ENCODE measurements around the gene BMERB1.
A peak's percentile ranks its signal among the peaks of the same experiment; 100 is the strongest.
"Not testable (repeated sequence)": the region's sequence is repeated elsewhere in the genome, so short reads cannot be mapped to it uniquely, and the experiment has no call there.

The BMERB1 gene

DNA sequence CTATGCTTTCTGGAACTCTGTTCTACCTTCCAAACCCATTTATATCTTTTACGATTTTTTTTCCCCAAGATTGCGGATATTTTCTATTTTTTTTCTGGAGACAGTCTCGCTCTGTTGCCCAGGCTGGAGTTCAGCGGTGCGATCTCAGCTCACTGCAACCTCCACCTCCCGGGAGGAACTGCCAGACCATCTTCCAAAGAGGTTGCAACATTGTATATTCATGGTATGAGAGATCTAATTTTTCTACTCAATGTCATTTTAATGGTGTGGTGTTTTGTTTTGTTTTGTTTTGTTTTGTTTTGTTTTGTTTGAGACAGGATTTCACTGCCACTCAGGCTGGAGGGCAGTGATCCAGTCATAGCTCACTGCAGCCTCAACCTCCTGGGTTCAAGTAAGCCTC lies 8.5 kb upstream of the BMERB1 start:
- DNase-seq (ENCODE audit: low spot score), result no peak

DNA sequence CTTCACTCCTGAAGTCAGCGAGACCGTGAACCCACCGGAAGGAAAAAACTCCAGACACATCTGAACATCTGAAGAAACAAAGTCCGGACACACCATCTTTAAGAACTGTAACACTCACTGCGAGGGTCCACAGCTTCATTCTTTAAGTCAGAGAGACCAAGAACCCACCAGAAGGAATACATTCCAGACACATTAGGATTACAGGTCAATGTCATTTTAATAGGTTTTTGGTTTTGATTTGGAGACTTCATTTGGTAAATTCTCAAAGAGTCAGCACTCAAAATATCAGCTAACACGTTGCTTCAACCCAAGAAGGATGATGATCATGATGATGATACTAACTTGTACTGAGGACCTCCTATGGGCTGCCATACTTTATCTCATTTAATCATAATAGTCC lies 7.6 kb upstream of the BMERB1 start:
- DNase-seq (ENCODE audit: low spot score), result no peak

DNA sequence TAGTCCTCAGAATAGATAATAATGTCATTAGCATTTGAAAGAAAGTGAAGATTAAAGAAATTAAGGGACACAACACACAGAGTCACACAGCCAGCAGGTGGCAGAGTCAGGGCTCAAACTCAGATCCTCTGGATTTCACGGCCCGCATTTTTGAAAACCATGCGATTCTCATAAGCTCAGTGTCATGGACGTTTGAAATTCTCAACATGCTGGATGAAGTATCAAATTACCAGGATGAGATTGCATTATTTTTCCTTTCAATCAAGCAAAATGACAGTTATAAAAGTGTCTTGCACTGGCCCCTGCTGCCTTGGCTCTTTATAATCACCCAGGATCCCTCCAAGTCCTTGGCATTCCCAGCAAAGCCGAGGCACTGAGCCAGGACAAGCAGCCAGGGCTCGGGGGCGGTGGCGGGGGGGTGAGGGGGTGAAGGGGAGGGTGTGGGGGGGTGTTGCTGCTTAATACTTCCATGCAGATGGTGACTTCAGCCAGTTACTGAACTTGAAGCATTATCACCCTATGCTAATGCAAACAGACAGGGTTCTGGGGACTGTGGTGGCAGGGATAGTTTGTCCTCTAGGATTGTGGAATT lies 6.6 kb upstream of the BMERB1 start:
- peak; percentile 74 for DNase-seq (ENCODE audit: low spot score)

DNA sequence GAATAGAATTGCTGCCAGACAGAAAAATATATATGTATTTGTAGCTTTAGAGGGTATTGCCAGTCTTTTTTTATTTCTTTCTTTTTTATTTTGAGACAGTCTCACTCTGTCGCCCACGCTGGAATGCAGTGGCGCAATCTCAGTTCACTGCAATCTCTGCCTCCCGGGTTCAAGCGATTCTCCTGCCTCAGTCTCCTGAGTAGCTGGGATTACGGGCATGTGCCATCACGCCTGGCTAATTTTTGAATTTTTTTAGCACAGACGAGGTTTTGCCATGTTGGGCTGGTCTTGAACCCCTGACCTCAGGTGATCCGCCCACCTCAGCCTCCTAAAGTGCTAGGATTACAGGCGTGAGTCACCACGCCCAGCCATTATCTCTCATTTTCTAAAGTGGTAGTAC lies 3.5 kb upstream of the BMERB1 start:
- not testable (repeated sequence) for DNase-seq (ENCODE audit: low spot score)

DNA sequence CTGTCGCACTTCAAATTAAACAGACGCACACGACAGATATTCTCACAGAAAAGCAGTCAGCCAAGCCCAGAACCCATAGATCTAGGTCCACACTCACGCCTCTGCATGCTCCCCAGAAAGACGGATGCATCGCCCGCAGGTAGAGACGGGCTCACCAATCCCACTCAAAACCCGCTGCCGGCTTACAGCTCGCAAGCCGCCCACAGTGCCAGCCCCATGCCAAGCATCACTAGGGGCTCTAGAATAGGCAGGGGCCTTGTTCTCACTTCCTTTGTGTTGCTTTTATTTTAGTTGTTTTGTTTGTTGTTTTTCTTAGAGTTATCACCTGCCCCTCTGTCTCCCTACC lies 336 bp upstream of the BMERB1 start:
- DNase-seq (ENCODE audit: low spot score), result no peak

DNA sequence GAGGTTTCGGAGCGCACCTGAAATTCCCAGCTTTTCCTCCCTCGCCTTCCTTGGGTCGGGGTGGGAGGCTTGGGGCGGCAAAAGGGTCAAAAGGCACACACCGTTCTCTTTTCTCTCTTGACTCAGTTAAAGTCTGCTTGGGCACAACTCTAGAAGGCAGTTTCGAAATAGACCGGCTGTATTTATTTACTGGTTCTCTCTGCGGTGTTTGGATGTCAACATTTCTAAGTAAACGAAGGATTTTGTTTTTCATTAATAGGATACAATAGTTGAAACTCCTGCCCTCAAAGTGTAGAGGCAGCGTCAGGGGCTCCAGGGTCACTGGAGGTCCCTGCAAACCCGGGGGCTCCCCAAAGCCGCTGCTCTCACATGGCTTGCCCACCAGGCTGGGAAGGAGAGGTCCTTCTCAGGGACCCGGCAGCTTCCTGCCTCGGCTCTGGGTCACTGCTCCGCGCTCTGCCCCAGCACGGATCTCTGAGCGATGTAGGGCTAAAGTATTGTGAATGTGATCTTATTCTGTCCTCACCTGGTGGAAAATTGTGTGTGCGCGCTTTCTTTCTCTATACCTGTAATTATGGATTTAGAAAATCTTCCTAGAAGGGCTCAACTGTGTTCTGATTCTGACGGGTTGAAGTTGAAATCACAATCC lies 952 bp downstream of the BMERB1 start:
- no peak for DNase-seq (ENCODE audit: low spot score)

DNA sequence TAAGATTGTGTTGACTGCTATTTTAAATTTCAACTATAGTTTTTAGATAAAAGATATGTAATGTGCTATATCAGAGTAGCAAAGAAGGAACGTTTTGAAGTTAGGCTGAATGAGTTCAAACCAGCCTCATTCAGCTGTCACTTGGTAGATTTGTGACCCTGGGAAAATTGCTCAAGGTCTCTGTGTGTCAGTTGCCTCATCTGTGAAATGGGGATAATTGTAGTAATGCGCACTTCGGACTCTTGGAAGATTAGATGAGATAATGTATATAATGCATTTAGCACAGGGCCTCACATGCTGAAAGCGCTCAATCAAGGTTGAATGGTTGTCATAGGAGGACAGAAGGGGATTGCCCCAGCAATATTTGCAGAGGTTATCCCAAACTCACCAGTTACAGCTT lies 4.7 kb downstream of the BMERB1 start:
- no peak for DNase-seq (ENCODE audit: low spot score)

DNA sequence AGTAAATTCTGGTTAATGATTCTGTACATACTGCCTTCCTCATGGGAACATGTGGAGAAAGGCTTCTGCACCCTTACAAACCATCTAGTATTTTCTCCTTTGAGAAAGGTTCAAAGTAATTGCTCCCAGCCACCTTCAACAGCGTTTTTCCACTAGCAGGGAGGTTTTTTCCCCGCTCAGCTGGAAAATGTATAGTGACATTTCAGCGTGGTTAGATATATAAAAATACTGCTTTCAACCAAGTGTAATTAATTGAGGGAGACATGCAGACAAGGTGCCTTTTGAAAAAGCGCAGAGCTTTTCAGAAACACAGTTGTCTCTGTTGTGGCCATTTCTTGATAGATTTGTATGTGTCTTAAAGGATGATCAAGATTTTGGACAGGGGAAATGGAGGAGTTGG lies 5.1 kb downstream of the BMERB1 start:
- DNase-seq (ENCODE audit: low spot score), result no peak

DNA sequence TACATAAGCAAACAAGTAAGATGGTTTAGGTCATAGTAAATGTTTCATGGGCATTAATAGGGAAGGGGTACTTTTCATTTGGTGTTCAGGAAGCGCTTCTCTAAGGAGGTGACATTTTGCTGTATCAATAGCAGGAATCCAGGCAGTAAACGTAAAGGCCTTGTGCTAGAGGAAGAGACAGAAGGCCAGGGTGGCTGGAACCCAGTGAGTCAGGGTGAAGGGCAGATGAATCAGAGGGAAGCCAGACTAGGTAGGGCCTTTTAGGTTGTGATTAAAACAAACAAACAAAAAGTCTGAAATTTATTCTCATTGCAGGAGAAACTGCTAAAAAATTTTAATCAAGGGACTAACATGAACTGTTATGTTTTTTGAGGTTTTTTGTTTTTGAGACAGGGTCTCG lies 6.5 kb downstream of the BMERB1 start:
- DNase-seq (ENCODE audit: low spot score), result no peak

DNA sequence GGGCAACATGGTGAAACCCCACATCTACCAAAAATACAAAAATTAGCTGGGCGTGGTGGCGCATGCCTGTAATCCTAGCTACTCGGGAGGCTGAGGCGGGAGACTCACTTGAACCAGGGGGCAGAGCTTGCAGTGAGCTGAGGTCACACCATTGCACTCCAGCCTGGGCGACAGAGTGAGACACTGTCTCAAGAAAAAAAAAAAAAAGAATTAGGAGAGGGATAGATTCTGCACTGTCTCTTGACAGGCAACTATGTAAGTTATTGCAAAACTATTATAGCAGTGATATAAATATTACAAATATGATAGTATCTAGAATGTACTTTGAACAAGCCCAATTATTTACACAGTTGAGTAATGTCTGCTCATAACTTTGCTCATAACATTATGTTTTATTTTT lies 7.8 kb downstream of the BMERB1 start:
- not testable (repeated sequence) for DNase-seq (ENCODE audit: low spot score)

DNA sequence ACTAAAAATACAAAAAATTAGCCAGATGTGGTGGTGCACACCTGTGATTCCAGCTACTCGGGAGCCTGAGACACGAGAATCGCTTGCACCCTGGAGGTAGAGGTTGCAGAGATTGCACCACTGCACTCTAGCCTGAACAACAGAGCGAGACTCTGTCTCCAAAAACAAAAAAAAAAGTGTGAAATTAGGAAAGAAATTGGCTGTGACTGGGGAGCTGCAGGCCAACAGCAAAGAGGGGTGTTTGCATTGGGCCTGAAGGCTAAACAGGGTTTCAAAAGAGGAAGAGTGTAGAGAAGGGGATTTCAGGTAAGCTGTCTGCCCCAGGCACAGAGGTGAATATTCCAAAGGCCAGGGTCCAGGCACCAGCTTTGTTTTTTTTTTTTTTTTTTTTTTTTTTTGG lies 9.4 kb downstream of the BMERB1 start:
- DNase-seq (ENCODE audit: low spot score), result no peak

DNA sequence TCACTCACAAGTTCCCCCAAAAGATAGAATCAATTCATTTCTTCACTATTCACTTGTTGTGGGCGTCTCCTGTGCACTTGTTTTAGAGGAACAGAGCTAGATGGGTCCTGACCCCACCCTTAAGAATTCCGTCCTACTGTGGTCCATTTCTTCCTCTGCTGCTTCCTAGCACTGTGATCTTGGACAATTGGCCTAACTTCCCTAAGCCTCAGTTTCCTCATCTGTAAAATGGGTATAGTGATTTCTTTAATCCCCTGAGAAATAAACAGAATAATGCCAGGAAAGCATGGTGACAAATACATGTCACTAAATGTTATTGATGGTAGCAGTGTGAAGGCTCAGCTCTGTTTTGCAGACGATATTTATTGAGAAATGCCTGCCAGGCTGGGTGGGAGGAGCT lies 9.9 kb downstream of the BMERB1 start:
- DNase-seq (ENCODE audit: low spot score), result no peak

DNA sequence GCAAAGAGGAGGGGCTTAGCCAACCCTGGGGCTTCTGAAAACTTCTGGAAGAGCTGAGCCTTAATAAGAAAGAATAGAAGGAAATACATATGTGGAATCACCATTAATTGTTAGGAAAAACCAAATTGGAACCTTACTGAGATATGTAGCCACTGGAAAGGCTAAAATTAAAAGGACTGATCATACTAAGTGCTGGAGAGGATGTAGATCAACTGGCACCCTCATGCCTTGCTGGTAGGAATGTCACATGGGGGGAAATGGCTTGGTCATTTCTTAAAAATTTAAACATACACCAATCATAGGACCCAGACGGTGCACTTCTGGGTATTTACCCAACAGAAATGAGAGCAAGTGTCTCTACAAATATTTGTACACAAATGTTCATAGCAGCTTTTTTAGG lies 11.1 kb downstream of the BMERB1 start:
- no peak for DNase-seq (ENCODE audit: low spot score)

DNA sequence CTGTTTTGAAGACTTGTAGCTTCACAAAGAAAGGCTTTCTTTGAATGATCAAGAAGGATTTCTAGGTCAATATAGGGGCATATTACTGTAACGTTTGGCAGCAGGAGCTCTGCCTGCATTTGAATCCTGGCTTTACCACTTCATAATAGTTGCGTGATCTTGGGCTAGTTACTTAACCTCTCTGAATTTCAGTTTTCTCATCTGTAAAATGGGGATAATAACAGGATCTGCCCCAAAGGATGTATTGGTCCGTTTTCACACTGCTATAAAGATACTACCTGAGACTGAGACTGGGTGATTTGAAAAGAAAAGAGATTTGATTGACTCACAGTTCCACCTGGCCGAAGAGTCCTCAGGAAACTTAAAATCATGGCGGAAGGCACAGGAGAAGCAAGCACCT lies 12.5 kb downstream of the BMERB1 start:
- DNase-seq (ENCODE audit: low spot score), result no peak

DNA sequence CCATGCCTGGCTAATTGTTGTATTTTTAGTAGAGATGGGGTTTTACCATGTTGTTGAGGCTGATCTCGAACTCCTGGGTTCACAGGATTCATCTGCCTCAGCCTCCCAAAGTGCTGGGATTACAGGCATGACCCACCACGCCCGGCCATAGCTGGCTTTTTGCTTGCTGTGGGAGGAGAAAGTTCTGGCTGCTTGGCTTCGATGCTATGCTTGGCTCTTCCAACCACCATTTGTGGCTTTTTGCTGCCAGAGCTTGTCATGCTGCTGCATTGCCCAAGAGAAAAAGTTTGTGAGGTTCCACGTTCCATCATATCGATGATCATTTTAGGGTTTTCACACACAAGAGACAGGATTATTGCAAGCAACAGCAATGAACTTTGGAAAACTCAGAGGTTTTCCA lies 16.2 kb downstream of the BMERB1 start:
- DNase-seq (ENCODE audit: low spot score), result no peak

DNA sequence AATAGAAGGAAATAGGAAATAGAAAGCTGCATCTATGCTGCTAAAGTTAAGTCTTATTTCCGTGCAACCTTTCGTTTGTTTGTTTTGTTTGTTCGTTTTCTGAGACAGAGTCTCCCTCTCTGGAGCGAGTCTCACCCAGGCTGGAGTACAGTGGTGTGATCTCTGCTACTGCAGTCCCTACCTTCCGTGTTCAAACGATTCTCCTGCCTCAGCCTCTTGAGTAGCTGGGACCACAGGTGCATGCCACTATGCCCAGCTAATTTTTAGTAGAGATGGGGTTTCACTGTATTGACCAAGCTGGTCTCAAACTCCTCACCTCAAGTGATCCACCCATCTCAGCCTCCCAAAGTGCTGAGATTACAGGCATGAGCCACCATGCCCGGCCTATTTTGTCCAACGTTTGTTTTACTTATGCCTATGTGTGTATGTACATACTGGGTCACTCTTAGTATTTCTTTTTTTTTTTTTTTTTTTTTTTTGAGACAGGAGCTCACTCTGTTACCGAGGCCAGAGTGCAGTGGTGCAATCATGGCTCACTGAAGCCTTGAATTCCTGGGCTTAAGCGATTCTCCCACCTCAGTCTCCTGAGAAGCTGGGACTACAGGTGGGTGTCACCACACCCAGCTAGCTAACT lies 16.8 kb downstream of the BMERB1 start:
- DNase-seq (ENCODE audit: low spot score), result no peak

DNA sequence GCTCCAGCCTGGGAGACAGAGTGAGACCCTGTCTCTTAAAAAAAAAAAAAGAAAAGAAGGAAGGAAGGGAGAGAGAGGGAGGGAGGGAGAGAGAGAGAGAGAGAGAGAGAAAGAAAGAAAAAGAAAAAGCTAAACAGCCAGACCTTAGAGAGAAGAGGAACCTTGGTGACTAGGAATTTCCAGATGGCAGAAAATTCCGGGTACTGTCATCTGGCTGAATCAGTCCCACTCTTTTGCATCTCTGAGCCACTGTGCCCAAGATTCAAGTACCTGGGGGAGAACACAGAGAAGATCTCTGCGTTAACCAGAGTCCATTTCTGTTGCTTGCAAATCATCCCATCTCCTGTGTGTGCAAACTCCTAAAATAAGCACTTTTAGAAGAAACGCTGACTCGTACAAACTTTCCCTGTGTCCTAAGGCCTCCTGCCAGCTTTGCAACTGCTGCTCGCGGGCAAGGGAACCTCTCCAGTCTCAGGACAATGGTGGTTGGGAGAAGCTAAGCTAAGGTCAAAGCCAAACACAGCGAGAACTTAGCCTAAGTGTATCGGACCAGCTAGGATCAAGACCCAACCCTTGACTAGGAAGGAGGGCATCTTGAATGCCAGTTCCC lies 18.0 kb downstream of the BMERB1 start:
- no peak for DNase-seq (ENCODE audit: low spot score)

DNA sequence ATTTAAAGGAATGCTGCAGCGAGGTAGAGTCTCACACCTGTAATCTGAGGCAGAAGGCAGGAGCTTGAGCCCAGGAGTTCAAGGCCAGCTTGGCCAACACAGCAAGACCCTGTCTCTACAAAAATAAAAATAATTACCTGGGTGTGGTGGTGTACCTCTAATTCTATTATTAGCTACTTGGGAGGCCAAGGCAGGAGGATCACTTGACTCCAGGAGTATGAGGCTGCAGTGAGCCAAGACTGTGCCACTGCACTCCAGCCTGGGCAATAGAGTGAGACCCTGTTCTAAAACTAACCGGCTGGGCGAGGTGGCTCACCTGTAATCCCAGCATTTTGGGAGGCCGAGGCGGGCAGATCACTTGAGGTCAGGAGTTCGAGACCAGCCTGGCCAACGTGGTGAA lies 18.9 kb downstream of the BMERB1 start:
- DNase-seq (ENCODE audit: low spot score), result not testable (repeated sequence)

DNA sequence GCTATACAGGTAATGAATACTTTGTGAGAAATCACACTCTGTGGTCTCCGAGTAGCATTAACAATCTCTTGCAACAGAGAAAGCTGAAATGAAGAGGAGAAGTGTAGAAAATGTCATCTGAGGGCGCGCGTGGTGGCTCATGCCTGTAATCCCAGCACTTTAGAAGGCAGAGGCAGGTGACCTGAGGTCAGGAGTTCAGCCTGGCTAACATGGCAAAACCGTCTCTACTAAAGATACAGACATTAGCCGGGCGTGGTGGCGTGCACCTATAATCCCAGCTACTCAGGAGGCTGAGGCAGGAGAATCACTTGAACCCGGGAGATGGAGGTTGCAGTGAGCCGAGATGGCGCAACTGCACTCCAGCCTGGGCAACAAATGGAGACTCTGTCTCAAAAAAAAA lies 20.5 kb downstream of the BMERB1 start:
- DNase-seq (ENCODE audit: low spot score), result not testable (repeated sequence)

DNA sequence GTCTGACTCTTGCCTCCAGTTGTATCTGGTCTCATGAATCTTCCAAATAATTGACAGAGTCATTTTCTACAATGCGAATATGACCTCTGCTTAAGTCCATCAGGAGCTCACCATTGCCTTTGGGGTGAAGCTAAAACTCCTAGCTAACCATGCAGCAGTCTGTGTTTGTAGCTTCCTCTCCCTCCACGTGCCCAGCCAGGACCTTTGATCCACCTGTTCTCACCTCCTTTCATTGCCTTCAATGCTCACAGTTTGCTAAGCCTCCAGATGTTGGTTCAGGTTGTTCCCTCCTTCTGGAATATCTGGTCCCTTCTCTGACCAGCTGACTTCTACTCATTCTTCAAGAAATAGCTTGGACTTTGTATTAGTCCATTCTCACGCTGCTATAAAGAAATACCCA lies 23.0 kb downstream of the BMERB1 start:
- no peak for DNase-seq (ENCODE audit: low spot score)

DNA sequence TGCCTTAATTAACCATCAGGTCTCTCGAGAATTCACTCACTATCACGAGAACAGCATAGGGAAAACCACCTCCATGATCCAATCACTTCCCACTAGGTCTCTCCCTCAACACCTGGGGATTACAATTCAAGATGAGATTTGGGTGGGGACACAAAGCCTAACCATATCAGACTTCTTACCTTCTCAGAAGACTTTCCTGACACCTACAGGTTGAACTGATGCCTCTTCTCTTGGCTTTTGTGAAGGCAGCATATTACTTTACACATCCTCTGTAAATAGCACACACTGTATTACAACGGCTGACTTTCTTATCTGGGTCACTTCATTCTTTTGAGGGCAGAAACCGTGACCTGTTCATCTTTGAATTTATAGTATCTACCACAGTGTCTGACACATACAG lies 23.6 kb downstream of the BMERB1 start:
- DNase-seq (ENCODE audit: low spot score), result no peak

DNA sequence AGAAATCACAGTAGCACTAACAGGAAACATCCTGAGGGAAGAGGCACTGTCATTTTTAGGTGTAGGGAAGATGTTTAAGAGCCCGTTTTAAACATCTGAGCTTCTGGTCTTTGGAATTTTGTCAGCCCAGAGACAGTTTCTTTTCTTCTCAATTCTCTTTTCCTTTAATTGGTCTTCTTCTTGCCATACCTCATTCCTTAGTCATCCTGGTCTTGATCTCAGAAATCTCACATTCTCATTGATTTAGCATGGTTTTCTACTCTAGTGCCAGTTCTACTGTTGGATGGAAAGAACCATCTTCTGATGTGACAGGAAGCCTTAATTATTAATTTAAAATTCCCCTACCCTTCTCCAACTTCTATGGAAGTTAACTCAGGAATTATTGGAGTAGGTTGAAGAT lies 25.4 kb downstream of the BMERB1 start:
- DNase-seq (ENCODE audit: low spot score), result no peak

DNA sequence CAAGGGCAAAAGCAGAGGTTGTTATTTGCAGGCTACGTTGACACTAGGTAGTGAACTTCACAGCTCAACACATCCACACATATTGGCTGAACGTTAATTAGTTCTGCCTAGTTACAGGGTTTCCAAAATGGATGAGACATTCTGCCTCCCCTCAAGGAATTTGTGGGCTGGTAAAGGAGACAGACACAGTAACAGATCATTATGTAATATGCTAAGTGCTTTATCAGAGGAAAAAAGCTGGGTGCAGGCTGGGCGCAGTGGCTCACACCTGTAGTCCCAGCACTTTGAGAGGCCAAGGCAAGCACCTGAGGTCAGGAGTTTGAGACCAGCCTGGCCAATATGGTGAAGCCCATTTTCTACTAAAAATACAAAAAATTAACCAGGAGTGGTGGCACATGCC lies 26.2 kb downstream of the BMERB1 start:
- DNase-seq (ENCODE audit: low spot score), result no peak

DNA sequence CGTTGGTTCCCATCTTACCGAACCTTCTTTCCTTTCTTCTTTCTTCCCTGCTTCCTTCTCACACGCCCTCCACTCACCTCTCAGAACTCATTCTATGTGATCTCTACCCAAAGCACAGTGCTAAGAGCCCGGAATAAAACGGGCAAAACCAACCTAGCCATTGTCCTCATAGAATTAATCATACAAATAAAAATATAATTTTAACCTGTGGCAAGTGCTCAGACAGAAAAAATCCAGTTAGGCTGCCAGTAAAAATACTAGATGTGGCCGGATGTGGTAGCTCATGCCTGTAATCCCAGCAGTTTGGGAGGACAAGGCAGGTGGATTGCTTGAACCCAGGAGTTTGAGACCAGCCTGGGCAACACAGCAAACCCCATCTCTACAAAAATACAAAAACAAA lies 27.0 kb downstream of the BMERB1 start:
- DNase-seq (ENCODE audit: low spot score), result no peak
